ENCODE data around the gene HCFC1.
A peak's percentile ranks its signal among the peaks of the same experiment; 100 is the strongest.

Gene HCFC1

GRCh38 chrX:153937056-153937455, 34.6 kb downstream of the HCFC1 start:
- DNase-seq = no peak

- DNase-seq = no peak
These were observed 36.2 kb downstream of the HCFC1 start for GRCh38 chrX:153935326-153935851.

GRCh38 chrX:153934762-153935325, 36.8 kb downstream of the HCFC1 start, which contains the start of gene NAA10:
Gene NAA10 (minus strand): TSS chrX:153935037. CDS start chrX:153934904, 133 bp downstream.
- DNase-seq = peak; percentile 23

GRCh38 chrX:153934148-153934761, 37.4 kb downstream of the HCFC1 start:
- no peak for DNase-seq

GRCh38 chrX:153933748-153934147, 37.9 kb downstream of the HCFC1 start:
- no peak for DNase-seq

GRCh38 chrX:153932220-153932915, 39.2 kb downstream of the HCFC1 start:
- DNase-seq = no peak

GRCh38 chrX:153931748-153932147, 39.9 kb downstream of the HCFC1 start:
- DNase-seq = no peak

GRCh38 chrX:153931151-153931550, 40.5 kb downstream of the HCFC1 start:
- DNase-seq = no peak

GRCh38 chrX:153930011-153930910, 41.4 kb downstream of the HCFC1 start:
- DNase-seq = no peak

GRCh38 chrX:153929576-153929975, 42.0 kb downstream of the HCFC1 start:
- DNase-seq = no peak

GRCh38 chrX:153928846-153929245, 42.8 kb downstream of the HCFC1 start:
- no peak for DNase-seq

GRCh38 chrX:153927922-153928760, 43.5 kb downstream of the HCFC1 start:
- peak; percentile 82 for DNase-seq

GRCh38 chrX:153927672-153927921, 44.0 kb downstream of the HCFC1 start:
- DNase-seq = no peak

GRCh38 chrX:153926858-153927671, 44.6 kb downstream of the HCFC1 start:
- no peak for DNase-seq

GRCh38 chrX:153926552-153926857, 45.1 kb downstream of the HCFC1 start:
- no peak for DNase-seq

GRCh38 chrX:153925739-153926551, 45.7 kb downstream of the HCFC1 start, which contains the start of gene ARHGAP4:
Gene ARHGAP4 (minus strand): TSS chrX:153926264. CDS start chrX:153926202, 62 bp downstream.
- DNase-seq = no peak

- DNase-seq = no peak
These were observed 46.3 kb downstream of the HCFC1 start for GRCh38 chrX:153925387-153925738.

- DNase-seq = no peak
These were observed 47.3 kb downstream of the HCFC1 start for GRCh38 chrX:153924149-153924861.

- no peak for DNase-seq
These were observed 48.4 kb downstream of the HCFC1 start for GRCh38 chrX:153922932-153923857.

All from T1000 (cell line).